Measurements from ENCODE around the gene CARS2.

- TF ChIP-seq POLR2A (IDR thresholded peaks at IDR 0.05): no peak
- TF ChIP-seq, protein P1, sequence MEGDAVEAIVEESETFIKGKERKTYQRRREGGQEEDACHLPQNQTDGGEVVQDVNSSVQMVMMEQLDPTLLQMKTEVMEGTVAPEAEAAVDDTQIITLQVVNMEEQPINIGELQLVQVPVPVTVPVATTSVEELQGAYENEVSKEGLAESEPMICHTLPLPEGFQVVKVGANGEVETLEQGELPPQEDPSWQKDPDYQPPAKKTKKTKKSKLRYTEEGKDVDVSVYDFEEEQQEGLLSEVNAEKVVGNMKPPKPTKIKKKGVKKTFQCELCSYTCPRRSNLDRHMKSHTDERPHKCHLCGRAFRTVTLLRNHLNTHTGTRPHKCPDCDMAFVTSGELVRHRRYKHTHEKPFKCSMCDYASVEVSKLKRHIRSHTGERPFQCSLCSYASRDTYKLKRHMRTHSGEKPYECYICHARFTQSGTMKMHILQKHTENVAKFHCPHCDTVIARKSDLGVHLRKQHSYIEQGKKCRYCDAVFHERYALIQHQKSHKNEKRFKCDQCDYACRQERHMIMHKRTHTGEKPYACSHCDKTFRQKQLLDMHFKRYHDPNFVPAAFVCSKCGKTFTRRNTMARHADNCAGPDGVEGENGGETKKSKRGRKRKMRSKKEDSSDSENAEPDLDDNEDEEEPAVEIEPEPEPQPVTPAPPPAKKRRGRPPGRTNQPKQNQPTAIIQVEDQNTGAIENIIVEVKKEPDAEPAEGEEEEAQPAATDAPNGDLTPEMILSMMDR (IDR thresholded peaks at IDR 0.05): no peak
These were observed 105.6 kb downstream of the CARS2 start for GRCh38 chr13:110600261-110600819.
